Measurements from ENCODE around the gene TKT.
A peak's percentile ranks its signal among the peaks of the same experiment; 100 is the strongest.
"Not testable (repeated sequence)": the region's sequence is repeated elsewhere in the genome, so short reads cannot be mapped to it uniquely, and the experiment has no call there.

TKT gene

GRCh38 chr3:53260286-53260785 is 4.5 kb upstream of the TKT start:
- DNase-seq (ENCODE audit: low read depth): no peak

- no peak for DNase-seq (ENCODE audit: low read depth)
Measured at GRCh38 chr3:53259427-53260259, 3.8 kb upstream of the TKT start.

GRCh38 chr3:53258600-53259426 is 3.0 kb upstream of the TKT start:
- DNase-seq (ENCODE audit: low read depth): no peak

GRCh38 chr3:53257465-53257864 is 1.6 kb upstream of the TKT start:
- no peak for DNase-seq (ENCODE audit: low read depth)

- DNase-seq (ENCODE audit: low read depth): no peak
Measured at GRCh38 chr3:53256704-53257055, 858 bp upstream of the TKT start.

- DNase-seq (ENCODE audit: low read depth): peak; percentile 36
Measured at GRCh38 chr3:53255423-53255774, 423 bp downstream of the TKT start.

GRCh38 chr3:53254509-53255422 is 1.1 kb downstream of the TKT start:
- peak; percentile 54 for DNase-seq (ENCODE audit: low read depth)

GRCh38 chr3:53253707-53254508 is 1.9 kb downstream of the TKT start:
- DNase-seq (ENCODE audit: low read depth): no peak

- DNase-seq (ENCODE audit: low read depth): not testable (repeated sequence)
Measured at GRCh38 chr3:53252947-53253322, 2.9 kb downstream of the TKT start.

- DNase-seq (ENCODE audit: low read depth): no peak
Measured at GRCh38 chr3:53252096-53252946, 3.5 kb downstream of the TKT start.

- no peak for DNase-seq (ENCODE audit: low read depth)
Measured at GRCh38 chr3:53250881-53251605, 4.8 kb downstream of the TKT start.

- no peak for DNase-seq (ENCODE audit: low read depth)
Measured at GRCh38 chr3:53250453-53250852, 5.4 kb downstream of the TKT start.

- DNase-seq (ENCODE audit: low read depth): no peak
Measured at GRCh38 chr3:53248161-53248560, 7.7 kb downstream of the TKT start.

GRCh38 chr3:53247619-53248018 is 8.2 kb downstream of the TKT start:
- DNase-seq (ENCODE audit: low read depth): no peak

GRCh38 chr3:53244271-53244670 is 11.6 kb downstream of the TKT start:
- no peak for DNase-seq (ENCODE audit: low read depth)

GRCh38 chr3:53243785-53244184 is 12.0 kb downstream of the TKT start:
- DNase-seq (ENCODE audit: low read depth): no peak

- DNase-seq (ENCODE audit: low read depth): no peak
Measured at GRCh38 chr3:53243165-53243564, 12.7 kb downstream of the TKT start.

GRCh38 chr3:53242642-53243041 is 13.2 kb downstream of the TKT start:
- no peak for DNase-seq (ENCODE audit: low read depth)

- no peak for DNase-seq (ENCODE audit: low read depth)
Measured at GRCh38 chr3:53242155-53242554, 13.7 kb downstream of the TKT start.
